Transverse colon (tissue), 3 donors: Measurements from ENCODE around the gene UBE2J2.

Experiments
- CTCF ChIP-seq, 5 experiments: fragments of 200-600 bp in 3 of 5; fragments of 450-650 bp in 2 of 5; sonication (generic) in 3 of 5; IDR thresholded peaks; 1 replicate in 2 of 5; 2 replicates in 3 of 5; pipeline ENCODE4 v1.5.1; 2016 to 2017; ENCODE audit warnings: antibody characterized with exemption in 5 of 5, inconsistent platforms in 3 of 5, mild to moderate bottlenecking in 2 of 5, moderate library complexity in 1 of 5
- EP300 ChIP-seq: sonication (generic); formaldehyde crosslinking; IDR thresholded peaks from one replicate; pipeline ENCODE4 v1.6.1; 2017; ENCODE audit warnings: antibody characterized with exemption, low read depth

DNA sequence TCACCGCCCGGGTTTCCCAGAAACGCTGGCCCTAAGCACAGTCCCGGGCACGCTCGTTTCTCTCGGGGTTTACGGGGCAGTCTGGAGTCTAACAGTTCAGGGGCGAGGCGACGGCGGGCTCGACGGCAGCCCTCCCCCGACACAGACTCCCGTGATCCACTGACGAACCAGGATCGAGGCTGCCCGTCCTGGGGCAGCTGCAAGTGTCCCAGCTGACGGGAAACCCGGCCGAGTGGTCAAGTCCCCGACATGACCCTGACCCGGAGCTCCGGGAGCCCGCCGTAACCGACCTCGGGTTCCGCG is 494 bp downstream of the UBE2J2 start:
- TF ChIP-seq EP300 (no peak), CTCF (IDR thresholded peaks at IDR 0.05) (peak in 1 of 5 experiments; percentile 0)
